SU-DHL-6 (cell line): ENCODE results near the gene EDARADD.

Experiments
- H2AFZ ChIP-seq: fragments of 200-600 bp; sonication (generic); 2 replicates; pipeline ENCODE4 v1.6.1; 2014; ENCODE audit warnings: low read depth, mild to moderate bottlenecking, moderate library complexity, mixed read lengths, antibody characterized with exemption, low read length; ENCODE audit not compliant: severe bottlenecking
- H3F3A ChIP-seq: fragments of 200-600 bp; shearing (Covaris generic); 2 replicates; pipeline ENCODE4 v1.6.0; 2016; ENCODE audit warnings: antibody characterized with exemption, mild to moderate bottlenecking; ENCODE audit not compliant: insufficient read depth
- H3K27ac ChIP-seq: fragments of 200-600 bp; sonication (generic); 2 replicates; pipeline ENCODE4 v1.5.1; 2016; ENCODE audit warnings: low read depth, mild to moderate bottlenecking, low read length, moderate library complexity, mixed read lengths
- H3K27me3 ChIP-seq: fragments of 200-600 bp; sonication (generic), shearing (Covaris generic); 2 replicates; pipeline ENCODE4 v1.6.0; 2014; ENCODE audit warnings: mild to moderate bottlenecking, low read length
- H3K36me3 ChIP-seq: fragments of 200-600 bp; sonication (generic); 2 replicates; pipeline ENCODE4 v1.6.1; 2014; ENCODE audit warnings: mild to moderate bottlenecking, low read length, mixed read lengths
- H3K4me2 ChIP-seq: fragments of 300-600, 200-600 bp; shearing (Covaris generic), sonication (generic); 2 replicates; pipeline ENCODE4 v1.6.0; 2014; ENCODE audit warnings: low read length, low read depth, mild to moderate bottlenecking; ENCODE audit not compliant: poor library complexity, severe bottlenecking
- H3K4me3 ChIP-seq: fragments of 200-600 bp; sonication (generic); 2 replicates; pipeline ENCODE4 v1.5.1; 2014; ENCODE audit warnings: antibody characterized with exemption, low read length, mild to moderate bottlenecking, mixed read lengths; ENCODE audit not compliant: insufficient read depth, poor library complexity, severe bottlenecking
- H3K79me2 ChIP-seq: fragments of 200-600 bp; sonication (generic); 2 replicates; pipeline ENCODE4 v1.6.1; 2014; ENCODE audit warnings: mild to moderate bottlenecking, low read length, moderate library complexity; ENCODE audit not compliant: insufficient read depth
- H3K9ac ChIP-seq: fragments of 200-600 bp; sonication (generic); 2 replicates; pipeline ENCODE4 v1.7.0; 2014; ENCODE audit warnings: mild to moderate bottlenecking, low read length
- H3K9me2 ChIP-seq: fragments of 200-600 bp; sonication (generic); replicated peaks from 2 replicates; pipeline ENCODE4 v1.6.1; 2014; ENCODE audit warnings: low read length; ENCODE audit not compliant: insufficient read depth
- H3K9me3 ChIP-seq: fragments of 200-600 bp; sonication (generic); 2 replicates; pipeline ENCODE4 v1.6.1; 2014; ENCODE audit warnings: low read length, mixed read lengths; ENCODE audit not compliant: insufficient read depth
- H4K20me1 ChIP-seq: fragments of 200-600 bp; sonication (generic); 2 replicates; pipeline ENCODE4 v1.6.1; 2014; ENCODE audit warnings: low read depth, mild to moderate bottlenecking, antibody characterized with exemption, low read length, moderate library complexity, mixed read lengths
- EZH2phosphoT487 ChIP-seq: fragments of 200-600 bp; sonication (generic), shearing (Covaris generic); conservative IDR thresholded peaks from 2 replicates; pipeline ENCODE4 v1.6.1; 2018; ENCODE audit warnings: mild to moderate bottlenecking, antibody characterized with exemption, low read length, moderate library complexity, mixed read lengths
- TF ChIP-seq, protein P1 (sequence below): fragments of 200-600 bp; sonication (generic); IDR thresholded peaks from one replicate; pipeline ENCODE4 v1.5.1; 2017; ENCODE audit warnings: antibody characterized with exemption, mild to moderate bottlenecking, low read length, moderate library complexity; ENCODE audit not compliant: insufficient read depth, poor library complexity, severe bottlenecking

Gene EDARADD

DNA sequence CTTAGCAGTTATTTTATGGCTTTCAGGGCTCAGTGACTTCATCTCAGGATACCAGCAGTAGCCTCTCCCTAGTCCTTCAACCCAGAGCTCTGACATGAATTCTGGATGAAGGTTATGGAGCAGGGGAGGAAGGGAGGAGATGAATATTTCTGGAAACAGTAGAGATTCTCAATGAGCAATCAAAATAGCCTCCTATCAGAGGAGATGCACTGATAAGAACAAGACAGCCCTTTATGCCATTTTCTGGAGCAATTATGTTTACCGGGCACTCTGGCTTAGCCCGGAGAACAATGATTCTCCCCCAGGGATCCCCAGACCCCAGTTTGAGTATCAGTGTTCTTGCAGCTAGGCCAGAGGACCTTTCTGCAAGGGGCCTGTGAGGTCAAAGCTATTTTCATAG is 37.9 kb upstream of the EDARADD start:
- Histone ChIP-seq H2AFZ (no peak overlapping the region), H3K79me2 (no peaks in the 10 kb centered on the region), H4K20me1 (no peaks in the 10 kb centered on the region), H3K9me2 (no peaks in the 10 kb centered on the region), H3K27ac (no peak overlapping the region), H3K4me2 (no peak overlapping the region), H3K4me3 (no peak overlapping the region), H3K9me3 (no peaks in the 10 kb centered on the region), H3K36me3 (no peaks in the 10 kb centered on the region), H3F3A (no peaks in the 10 kb centered on the region), H3K9ac (no peak overlapping the region), H3K27me3 (no peaks in the 10 kb centered on the region)
- TF ChIP-seq, protein P1, sequence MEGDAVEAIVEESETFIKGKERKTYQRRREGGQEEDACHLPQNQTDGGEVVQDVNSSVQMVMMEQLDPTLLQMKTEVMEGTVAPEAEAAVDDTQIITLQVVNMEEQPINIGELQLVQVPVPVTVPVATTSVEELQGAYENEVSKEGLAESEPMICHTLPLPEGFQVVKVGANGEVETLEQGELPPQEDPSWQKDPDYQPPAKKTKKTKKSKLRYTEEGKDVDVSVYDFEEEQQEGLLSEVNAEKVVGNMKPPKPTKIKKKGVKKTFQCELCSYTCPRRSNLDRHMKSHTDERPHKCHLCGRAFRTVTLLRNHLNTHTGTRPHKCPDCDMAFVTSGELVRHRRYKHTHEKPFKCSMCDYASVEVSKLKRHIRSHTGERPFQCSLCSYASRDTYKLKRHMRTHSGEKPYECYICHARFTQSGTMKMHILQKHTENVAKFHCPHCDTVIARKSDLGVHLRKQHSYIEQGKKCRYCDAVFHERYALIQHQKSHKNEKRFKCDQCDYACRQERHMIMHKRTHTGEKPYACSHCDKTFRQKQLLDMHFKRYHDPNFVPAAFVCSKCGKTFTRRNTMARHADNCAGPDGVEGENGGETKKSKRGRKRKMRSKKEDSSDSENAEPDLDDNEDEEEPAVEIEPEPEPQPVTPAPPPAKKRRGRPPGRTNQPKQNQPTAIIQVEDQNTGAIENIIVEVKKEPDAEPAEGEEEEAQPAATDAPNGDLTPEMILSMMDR: no peak
- TF ChIP-seq EZH2phosphoT487: no peak

GRCh38 chr1:236361909-236362590 is 32.0 kb upstream of the EDARADD start:
- Histone ChIP-seq H3K9ac (no peak overlapping the region), H3K36me3 (no peaks in the 10 kb centered on the region), H2AFZ (no peak overlapping the region), H3K79me2 (no peaks in the 10 kb centered on the region), H3K27ac (no peak overlapping the region), H3F3A (no peaks in the 10 kb centered on the region), H3K27me3 (no peaks in the 10 kb centered on the region), H3K9me2 (no peaks in the 10 kb centered on the region), H3K4me3 (no peak overlapping the region), H3K9me3 (no peaks in the 10 kb centered on the region), H3K4me2 (no peak overlapping the region), H4K20me1 (no peaks in the 10 kb centered on the region)
- TF ChIP-seq, protein P1: no peak
- TF ChIP-seq EZH2phosphoT487: no peak

DNA sequence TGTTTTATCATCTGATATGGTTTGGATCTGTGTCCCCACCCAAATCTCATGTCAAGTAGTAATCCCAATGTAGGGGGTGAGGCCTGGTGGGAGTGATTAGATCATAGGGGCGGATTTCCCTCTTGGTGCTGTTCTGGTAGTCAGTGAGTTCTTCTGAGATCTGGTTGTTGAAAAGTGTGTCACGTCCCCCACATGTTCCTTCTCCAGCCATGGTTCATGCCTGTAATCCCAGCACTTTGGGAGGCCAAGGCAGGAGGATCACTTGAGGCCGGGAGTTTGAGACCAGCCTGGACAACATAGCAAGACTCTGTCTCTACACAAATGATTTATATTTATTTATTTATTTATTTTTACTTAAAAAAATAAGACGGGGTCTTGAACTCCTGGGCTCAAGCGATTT is 30.8 kb upstream of the EDARADD start:
- no peak overlapping the region for H2AFZ ChIP-seq
- H3K9ac ChIP-seq: no peak overlapping the region
- H3K36me3 ChIP-seq: no peaks in the 10 kb centered on the region
- no peak overlapping the region for H3K27ac ChIP-seq
- H3K27me3 ChIP-seq: no peaks in the 10 kb centered on the region
- H3K9me3 ChIP-seq: no peaks in the 10 kb centered on the region
- H3K4me3 ChIP-seq: no peak overlapping the region
- no peak for TF ChIP-seq EZH2phosphoT487
- TF ChIP-seq, protein P1: no peak
- H3K79me2 ChIP-seq: no peaks in the 10 kb centered on the region
- H3K9me2 ChIP-seq: no peaks in the 10 kb centered on the region
- H3F3A ChIP-seq: no peaks in the 10 kb centered on the region
- no peak overlapping the region for H3K4me2 ChIP-seq
- H4K20me1 ChIP-seq: no peaks in the 10 kb centered on the region
